PC-3 (cell line): ENCODE data around the gene TTF2.

Experiments used
- EZH2 ChIP-seq: fragments of 300-600 bp; sonication (generic); IDR thresholded peaks from one replicate; pipeline ENCODE4 v1.6.1; 2017; ENCODE audit warnings: antibody characterized with exemption, mild to moderate bottlenecking, low read length; ENCODE audit not compliant: unreplicated experiment
- TF ChIP-seq, protein P1 (sequence below): fragments of 300-600 bp; sonication (generic); conservative IDR thresholded peaks from 2 replicates; pipeline ENCODE4 v1.5.1; 2017; ENCODE audit warnings: antibody characterized with exemption, low read depth, mild to moderate bottlenecking, low read length

DNA sequence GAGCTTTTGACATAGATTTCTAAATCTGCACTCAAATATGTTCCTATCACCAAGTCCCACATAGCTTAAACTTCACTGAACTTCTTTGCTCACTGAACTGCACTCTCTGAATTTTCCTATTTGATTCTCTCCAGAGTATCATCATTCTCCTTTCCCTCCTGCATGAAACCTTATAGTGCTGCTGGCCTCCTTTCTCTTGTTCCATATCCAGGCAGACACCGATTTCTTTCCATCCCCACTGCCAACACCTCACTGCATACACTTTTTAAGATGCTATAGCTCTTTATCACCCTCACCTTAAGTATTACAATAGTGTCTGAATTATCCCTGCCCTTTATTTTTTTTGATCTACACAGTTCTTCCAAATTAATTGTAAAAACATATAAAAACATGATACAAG is 64.5 kb downstream of the TTF2 start:
- TF ChIP-seq, protein P1, sequence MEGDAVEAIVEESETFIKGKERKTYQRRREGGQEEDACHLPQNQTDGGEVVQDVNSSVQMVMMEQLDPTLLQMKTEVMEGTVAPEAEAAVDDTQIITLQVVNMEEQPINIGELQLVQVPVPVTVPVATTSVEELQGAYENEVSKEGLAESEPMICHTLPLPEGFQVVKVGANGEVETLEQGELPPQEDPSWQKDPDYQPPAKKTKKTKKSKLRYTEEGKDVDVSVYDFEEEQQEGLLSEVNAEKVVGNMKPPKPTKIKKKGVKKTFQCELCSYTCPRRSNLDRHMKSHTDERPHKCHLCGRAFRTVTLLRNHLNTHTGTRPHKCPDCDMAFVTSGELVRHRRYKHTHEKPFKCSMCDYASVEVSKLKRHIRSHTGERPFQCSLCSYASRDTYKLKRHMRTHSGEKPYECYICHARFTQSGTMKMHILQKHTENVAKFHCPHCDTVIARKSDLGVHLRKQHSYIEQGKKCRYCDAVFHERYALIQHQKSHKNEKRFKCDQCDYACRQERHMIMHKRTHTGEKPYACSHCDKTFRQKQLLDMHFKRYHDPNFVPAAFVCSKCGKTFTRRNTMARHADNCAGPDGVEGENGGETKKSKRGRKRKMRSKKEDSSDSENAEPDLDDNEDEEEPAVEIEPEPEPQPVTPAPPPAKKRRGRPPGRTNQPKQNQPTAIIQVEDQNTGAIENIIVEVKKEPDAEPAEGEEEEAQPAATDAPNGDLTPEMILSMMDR: no peak
- no peak for TF ChIP-seq EZH2
